Right renal pelvis (tissue), 4 donors: ENCODE measurements around the gene HILPDA. TPM values are rescaled to one million over a fixed set of nuclear protein-coding genes. Genes with fewer than 3 reads are reported as not detected.
"Not testable (repeated sequence)": the region's sequence is repeated elsewhere in the genome, so short reads cannot be mapped to it uniquely, and the experiment has no call there.

Source experiments
- DNase-seq, 4 donors: peaks; one replicate each; pipeline ENCODE4 v3.0.0-alpha.2; 2013; ENCODE audit warnings: low read depth in 4 of 4, low spot score in 3 of 4, missing footprints in 1 of 4
- polyA plus RNA-seq, 4 donors: library from polyadenylated mRNA; unstranded; fragments of 120-200 nt; gene quantifications; one replicate each; pipeline ENCODE4 v1.2.1, GENCODE V29; 2013; ENCODE audit not compliant: insufficient read length in 4 of 4

The HILPDA gene
- polyA plus RNA-seq, 4 donors = 13.7 to 18.1 (median 17.3) TPM

DNA sequence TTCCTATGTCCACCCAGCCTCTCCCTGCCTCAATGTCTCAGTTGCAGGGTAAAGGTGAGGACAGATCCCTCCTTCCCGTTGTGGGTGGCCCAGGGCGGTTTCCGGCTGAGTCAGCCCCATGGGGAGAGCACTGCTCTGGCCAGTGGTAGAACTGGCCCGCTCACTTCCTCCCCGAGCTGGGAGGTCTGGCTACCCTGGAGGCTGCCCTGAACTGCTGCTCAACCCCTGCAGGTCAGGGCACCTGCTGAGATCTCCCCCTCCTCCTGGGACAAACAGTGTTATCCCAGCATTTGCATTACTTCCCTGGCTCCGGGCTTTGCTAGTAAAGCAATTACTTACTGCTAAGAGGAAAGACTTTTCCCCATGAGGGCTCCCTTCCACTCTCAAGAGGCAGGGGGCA is 24.5 kb upstream of the HILPDA start:
- no peak for DNase-seq

DNA sequence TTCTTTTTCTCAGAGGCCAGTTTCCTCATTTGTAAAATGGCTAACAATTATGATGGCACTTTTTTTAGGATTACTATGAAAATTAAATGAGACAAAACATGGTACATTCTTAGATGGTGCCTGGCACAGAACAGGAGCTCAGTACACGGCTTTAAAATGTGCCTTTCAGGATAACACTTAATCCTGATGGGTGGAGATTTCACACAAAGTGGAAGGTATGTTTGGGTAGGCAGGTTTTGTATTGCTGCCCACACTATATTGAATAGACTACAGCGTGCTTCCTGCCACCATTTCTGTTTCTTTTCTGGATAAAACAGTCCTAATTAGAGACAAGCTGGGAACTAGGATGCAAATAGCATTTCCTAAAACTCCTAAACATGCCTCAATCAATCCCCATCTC is 23.9 kb upstream of the HILPDA start:
- DNase-seq = no peak

DNA sequence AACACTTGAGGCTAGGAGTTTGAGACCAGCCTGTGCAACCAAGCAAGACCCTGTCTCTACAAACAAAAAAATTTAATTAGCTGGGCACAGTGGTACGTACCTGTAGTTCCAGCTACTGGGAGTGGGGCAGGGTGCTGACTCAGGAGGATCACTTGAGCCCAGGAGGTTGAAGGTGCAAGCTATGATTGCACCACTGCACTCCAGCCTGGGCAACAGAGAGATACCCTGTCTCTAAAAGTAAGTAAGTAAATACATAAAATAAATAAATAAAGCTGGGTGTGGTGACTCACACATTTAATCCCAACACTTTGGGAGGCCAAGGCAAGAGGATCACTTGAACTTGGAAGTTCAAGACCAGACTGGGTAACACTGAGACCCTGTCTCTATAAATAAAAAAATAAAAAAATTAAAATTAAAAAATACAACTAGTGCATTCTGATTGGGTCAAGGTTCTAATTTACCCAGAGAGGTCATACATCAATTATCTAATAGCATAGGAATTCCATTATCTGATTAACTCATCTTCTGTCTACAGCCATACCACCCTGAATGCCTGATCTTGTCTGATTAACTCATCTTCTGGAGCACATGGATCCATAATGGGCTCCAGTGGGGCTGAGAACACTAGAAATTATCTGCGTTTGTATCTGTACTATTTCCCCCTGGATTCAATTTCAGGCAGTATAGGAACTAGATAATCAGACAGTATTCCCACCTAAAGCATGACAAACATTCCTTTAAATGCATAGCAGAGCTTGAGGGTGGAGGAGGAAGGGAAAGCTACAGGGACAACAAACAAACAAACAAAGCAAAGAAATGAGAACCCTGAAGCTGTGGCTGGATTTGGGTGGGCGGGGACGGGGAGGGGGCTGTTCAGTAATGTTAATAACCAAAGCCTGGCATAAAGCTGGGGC is 21.0 kb upstream of the HILPDA start:
- DNase-seq = no peak

DNA sequence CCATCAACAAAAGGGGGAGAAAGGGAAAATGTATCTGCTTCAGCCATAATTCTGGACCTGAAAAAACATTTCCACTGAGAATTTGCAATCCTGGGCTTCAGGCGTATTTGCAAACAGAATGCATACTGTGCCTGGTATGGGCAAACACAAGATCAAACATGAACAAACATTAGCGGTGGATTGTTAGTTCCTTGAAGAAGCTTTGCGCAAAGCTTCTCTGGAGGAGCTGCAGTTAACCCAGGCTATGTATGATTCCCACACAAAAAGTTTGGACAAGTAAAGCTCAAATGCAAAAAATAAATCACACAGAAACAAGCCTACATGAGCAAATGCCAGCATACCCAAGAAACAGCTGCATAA is 20.4 kb upstream of the HILPDA start:
- DNase-seq = no peak

DNA sequence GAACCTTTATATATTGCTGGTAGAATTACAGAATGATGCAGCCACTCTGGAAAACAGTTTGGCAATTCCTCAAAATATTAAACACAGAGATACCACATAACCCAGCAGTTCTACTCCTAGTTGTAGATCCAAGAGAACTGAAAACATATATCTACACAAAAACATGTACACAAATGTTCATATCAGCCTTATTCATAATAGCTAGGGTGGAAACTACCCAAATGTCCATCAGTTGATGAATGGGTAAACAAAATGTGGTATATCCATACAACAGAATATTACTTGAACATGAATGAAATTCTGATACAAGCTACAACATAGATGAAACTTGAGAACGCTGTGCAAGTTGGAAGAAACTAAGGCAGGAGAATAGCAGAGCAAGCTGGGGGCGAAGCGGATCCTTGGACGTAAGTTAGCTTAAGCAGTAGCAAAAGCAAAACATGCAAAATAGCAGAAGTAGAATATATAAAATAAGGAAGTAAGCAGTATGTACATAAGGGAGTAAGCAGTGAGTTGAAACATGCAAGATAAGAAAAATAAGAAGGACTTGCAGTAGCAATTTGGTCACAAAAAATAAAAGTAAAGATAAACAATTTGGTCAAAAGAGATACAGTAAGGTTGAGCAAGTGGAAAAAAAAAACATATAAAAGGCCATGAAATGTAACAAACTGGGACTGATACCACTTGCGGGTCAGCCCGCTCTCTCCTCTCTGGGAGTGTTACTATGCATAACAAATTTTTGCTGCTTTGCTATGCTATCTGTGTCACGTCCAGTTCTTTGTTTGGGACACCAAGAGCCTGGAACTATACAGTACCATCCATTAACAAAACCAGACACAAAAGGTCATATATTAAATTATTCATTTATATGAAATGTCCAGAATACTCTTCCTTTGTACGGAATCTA is 18.0 kb upstream of the HILPDA start:
- DNase-seq = no peak

DNA sequence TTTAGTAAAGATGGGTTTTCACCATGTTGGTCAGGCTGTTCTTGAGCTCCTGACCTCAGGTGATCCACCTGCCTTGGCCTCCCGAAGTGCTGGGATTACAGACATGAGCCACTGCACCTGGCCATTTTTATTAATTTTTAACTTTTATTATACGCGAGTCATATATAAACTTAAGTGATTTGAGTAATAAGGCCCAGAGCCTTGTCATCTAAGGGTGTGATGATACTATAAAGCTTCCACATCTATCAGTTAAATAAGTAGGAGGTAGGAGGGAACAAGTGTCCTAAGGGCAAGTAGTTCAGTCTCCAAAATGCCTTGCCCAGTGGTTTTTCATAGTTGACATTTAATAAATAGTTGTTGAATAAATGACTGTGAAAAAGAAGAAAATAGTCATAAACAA is 13.3 kb upstream of the HILPDA start:
- no peak for DNase-seq

DNA sequence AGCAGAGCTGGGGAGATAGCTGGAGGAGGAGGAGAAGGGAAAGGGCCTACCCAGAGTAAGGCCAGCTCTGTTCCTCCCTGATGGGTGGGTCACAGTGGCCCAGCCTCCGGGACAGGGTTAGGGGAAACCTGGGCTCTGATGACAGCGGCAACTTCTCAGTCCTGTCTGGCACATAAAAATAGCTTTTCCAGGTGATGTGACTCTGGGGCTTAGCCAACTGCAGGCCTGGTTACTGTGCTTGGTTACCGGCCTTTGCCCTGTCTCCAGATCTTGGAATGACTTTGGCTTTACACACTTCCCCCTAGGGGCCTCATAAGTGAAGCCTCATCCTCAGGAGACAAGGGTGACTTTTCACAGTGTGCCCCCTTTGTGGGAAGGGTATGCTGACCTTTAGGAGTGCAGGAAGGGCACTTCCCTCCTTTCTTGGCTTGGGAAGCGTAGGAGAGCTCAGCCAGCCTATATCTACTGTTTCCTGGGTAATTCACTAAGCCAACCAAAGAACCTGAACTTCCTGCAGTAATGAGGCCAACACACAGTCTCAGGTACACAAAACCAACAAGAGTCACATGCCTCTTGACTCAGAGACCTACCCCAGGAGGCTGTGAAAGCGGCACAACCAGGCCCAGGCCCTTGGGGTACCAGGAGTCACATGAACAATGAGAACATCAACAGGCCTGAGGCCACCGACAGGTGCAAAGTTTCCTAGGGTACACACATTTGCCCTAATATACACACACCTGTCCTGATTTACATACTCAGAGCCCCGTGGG is 11.7 kb upstream of the HILPDA start:
- no peak for DNase-seq

DNA sequence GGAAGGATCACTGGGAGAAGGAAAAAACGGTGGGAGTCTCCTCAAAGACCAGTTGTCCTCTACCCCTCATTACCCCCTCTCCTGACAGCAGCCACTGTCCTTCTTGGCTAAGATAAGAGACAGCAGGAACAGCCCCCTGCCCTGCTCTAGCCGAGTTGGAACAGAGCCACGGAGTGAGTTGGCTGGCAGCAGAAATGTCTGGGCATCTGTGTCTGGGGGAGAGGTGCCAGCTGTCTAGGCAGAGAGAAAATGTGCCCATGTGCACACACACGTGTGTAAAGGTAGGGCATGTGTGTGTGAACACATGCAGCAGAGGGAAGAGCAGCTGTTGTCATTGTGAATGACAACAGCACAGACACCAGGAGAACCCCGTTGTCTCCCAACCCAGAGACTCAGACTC is 9.4 kb upstream of the HILPDA start:
- DNase-seq = no peak

DNA sequence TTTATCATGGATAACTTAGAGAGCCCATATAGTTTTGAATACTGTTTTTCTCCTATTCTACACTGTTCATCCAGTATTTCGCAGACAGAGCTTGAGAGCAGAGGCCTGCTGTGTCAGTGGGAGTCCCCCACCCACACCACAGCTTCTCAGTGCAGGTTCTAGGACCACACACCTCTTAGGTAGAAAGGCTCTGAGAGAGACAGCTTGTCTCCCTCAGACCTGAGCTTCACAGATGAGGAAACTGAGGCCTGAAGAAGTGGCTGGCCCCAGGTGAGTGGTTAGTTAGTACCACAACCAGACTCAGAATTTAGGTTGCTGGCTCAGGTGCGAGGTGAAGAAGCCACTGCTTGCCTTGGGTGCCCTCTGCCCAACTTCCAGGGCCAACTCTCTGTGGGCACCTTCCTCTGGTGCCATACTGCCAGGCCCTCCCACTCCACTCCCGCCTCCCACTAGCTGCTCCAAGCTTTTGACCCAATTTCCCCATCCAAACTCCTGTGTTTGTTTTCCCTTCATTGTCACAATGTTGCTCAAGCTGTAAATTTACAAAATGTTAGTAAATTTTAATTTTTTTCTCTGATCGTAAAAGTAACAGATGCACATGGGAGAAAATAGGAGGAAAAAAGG is 7.6 kb upstream of the HILPDA start:
- DNase-seq = no peak

DNA sequence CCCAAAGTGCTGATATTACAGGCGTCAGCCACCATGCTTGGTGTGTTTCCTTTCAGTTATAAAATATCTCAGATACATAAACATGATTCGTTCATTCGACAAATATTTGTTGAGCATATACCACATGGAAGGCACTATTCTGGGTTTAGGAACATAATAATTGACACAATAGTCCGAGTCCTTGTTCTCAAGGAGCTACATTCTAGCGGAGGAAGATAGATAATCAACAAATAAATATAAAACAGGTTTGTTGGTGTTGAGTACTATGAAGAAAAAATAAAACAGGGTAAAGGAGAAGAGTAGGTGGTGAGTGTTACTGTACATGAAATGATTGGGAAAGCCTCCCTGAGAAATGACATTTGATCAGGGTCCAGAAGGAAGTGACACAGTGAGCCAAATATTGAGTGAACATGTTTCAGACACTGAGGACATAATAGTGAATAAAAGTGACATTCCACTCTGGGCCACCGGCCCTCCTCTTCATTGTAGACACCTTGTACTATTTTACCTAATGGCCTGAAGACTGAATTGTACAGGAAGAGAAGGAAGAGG is 6.9 kb upstream of the HILPDA start:
- no peak for DNase-seq

DNA sequence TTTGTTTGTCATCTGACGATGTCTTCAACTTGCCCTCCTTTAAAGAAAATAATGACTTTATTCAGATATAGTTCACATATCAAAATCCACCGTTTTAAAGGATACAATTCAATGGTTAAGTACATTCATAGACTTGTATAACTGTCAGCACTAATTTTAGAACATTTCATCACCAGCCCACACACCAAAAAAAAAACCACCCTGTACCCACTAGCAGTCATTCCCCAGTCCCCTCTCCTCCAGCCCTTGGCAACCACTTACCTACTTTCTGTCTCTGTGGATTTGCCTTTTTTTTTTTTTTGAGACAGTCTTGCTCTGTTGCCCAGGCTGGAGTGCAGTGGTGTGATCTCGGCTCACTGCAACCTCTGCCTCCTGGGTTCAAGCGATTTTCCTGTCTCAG is 5.3 kb upstream of the HILPDA start:
- no peak for DNase-seq

DNA sequence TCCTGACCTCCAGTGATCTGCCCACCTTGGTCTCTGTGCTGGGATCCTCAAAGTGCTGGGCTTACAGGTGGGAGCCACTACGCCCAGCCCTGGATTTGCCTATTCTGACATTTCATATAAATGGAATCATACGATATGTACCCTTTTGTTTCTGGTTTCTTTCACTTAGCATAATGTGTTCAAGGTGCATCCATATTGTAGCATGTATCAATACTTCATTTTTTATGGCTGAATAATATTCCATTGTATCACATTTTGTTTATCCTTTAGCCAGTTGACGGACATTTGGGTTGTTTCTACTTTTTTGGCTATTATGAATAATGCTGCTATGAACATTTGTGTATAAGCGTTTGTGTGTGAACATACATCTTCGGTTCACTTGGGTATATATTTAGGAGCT is 4.8 kb upstream of the HILPDA start:
- no peak for DNase-seq

DNA sequence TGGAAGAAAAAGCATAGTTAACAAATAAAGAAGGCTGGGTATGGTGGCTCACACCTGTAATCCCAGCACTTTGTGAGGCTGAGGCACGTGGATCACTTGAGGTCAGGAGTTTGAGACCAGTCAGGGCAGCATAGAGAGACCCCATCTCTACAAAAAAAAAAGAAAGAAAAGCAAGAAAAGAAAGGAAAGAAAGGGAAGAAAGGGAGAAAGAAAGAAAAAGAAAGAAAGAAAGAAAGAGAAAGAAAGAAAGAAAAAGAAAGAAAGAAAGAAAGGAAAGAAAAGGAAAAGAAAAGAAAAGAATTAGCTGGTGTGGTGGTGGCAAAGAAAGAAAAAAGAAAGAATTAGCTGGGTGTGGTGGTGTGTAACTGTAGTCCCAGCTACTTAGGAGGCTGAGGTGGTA is 3.1 kb upstream of the HILPDA start:
- no peak for DNase-seq

DNA sequence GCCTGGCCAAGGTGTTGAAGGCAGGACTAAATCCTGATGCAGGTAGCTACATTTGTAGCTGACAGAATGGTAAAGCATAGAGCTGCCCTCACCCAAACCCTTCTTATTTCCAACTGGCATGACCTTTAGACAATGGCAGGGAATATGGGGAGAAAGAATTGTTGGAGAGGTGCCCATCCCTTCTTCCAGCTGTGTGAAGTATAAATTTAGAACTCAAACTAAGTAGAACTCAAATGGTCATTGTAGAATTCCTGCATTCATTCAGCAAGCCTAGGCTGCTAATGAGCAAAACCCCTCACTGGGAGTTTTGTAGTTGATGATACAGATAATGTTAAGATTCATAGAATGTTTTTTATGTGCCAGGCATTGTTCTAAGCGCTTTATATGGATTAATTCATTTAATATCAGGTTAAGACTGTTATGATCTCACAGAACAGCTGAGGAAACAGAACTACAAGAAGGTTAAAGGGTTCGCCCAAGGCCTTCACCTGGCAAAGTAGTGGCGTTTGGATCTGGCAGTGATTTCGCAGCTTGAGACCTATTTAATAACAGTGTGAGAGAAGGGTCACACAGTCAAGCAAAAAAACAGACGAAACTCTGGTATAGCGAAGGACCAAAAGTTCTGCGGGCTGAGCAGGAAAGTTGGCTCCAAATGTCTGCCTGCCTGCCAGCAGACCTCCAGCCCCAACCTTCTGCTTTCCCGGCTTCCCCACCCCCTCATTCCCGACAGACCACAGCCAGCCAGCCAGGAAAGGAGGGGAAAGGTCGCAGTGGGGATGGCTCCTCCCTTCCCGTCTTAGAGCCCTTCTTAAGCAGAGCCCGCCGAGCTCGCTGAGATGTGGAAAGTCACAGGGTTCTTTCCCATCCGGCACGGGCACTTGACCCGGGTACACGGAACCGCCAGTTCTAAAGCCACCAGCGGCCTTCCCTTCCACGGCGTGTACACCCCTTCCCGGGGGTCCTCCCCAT is 1.6 kb upstream of the HILPDA start:
- DNase-seq = peak; percentile 74 to 81 (median 78)

DNA sequence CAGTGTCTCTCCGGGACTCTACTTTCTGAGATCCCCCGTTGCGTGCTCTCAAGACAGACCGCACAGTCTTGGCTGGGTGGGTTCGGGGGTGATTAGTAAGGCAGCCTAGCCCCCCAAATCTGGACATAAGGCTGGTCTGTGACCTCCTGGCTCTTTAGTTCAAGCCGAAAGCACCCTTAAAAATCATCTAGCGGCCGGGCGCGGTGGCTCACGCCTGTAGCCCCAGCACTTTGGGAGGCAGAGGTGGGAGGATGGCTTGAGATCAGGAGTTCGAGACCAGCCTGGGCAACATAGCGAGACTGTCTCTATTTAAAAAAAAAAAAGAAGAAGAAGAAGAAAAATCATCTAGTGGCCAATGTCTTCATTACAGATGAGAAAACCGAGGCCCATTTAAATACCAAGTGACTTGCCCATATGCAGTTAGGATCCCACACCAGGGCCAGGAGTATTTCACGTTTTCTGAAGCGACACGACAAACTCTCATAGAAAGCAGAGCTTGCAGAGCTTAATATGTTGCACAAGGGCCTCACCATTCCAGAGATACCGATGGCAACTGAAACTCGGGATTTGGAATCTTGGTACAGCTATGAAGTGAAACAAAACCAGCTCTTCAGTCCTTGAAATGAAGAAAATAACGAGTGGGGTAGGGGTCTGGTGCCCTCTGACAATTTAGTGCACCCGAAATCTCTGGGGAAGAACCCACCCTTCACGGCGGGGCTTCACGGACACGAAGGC is 703 bp upstream of the HILPDA start:
- peak in 1 of 4 donors; percentile 10 for DNase-seq

DNA sequence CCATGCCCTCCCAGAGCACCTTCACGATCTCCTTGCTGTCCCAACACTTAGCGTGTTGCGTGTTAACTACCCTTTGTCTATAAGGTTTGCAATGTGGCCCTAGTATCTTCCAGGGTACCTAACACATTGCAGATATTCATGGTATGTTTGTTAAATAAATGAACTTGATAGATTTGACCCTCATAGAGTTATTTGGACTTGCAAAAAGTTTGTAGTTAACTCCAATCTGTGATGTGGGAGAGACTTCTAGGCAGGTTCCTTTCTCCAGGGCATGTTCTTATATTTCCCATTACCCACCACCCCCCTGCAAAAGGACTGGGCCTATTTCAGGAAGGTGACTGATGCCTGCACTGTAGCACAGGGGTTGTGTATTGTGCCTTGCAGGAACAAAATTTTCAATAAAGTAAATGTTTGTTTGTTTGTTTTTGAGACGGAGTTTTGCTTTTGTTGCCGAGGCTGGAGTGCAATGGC is 612 bp downstream of the HILPDA start:
- DNase-seq = peak in 1 of 4 donors; percentile 13

DNA sequence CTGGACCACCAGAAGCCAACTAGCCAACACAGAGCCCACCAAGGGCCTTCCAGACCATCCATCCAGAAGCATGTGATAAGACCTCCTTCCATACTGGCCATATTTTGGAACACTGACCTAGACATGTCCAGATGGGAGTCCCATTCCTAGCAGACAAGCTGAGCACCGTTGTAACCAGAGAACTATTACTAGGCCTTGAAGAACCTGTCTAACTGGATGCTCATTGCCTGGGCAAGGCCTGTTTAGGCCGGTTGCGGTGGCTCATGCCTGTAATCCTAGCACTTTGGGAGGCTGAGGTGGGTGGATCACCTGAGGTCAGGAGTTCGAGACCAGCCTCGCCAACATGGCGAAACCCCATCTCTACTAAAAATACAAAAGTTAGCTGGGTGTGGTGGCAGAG is 1.7 kb downstream of the HILPDA start:
- not testable (repeated sequence) for DNase-seq

DNA sequence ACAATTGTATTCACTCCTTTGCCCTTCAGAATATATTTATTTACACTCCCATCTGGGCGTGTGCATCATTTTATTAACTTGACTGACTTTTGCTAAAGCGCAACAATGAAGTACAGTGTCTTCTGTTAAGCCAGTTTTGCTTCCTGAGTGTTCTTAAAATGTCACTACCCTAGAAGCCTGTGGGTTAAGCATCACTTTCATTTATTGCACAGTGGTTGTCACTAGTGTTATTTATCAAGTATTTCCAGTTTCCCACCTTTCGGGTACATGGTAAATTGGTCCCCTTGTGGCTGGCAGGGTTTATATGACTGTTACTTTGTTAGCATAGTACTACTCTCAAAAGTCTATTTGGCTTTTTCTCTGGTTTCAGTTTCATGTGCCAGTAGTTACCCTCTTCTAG is 3.3 kb downstream of the HILPDA start:
- DNase-seq = no peak
